NCI-H146 treated with DMSO at 0.1 percent for 48 hours (cell line): Measurements from ENCODE around the gene ARID3B.
"Not testable (repeated sequence)": the region's sequence is repeated elsewhere in the genome, so short reads cannot be mapped to it uniquely, and the experiment has no call there.

ENCODE experiments used
- DNase-seq: peaks from one replicate; lab custom pipeline; 2025; ENCODE audit not compliant: unreplicated experiment; lab: John Stamatoyannopoulos, UW

ARID3B gene

GRCh38 chr15:74618841-74619596 lies 78.0 kb downstream of the ARID3B start:
- DNase-seq, result no peak

- DNase-seq, result no peak
Observed at GRCh38 chr15:74619916-74620635, 79.1 kb downstream of the ARID3B start.

GRCh38 chr15:74620636-74621545 lies 79.9 kb downstream of the ARID3B start:
- DNase-seq, result no peak

GRCh38 chr15:74621546-74621920 lies 80.5 kb downstream of the ARID3B start:
- no peak for DNase-seq

GRCh38 chr15:74621936-74622335 lies 80.9 kb downstream of the ARID3B start:
- DNase-seq, result no peak

GRCh38 chr15:74622758-74623157 lies 81.7 kb downstream of the ARID3B start:
- DNase-seq, result no peak

GRCh38 chr15:74624020-74624602 lies 83.1 kb downstream of the ARID3B start:
- no peak for DNase-seq

GRCh38 chr15:74625693-74626092 lies 84.7 kb downstream of the ARID3B start:
- no peak for DNase-seq

- DNase-seq, result no peak
Observed at GRCh38 chr15:74626336-74626735, 85.3 kb downstream of the ARID3B start.

- no peak for DNase-seq
Observed at GRCh38 chr15:74626752-74627692, 86.0 kb downstream of the ARID3B start.

GRCh38 chr15:74627766-74628165 lies 86.7 kb downstream of the ARID3B start:
- no peak for DNase-seq

GRCh38 chr15:74628199-74628598 lies 87.2 kb downstream of the ARID3B start:
- DNase-seq, result no peak

GRCh38 chr15:74628949-74629348 lies 87.9 kb downstream of the ARID3B start:
- DNase-seq, result no peak

- DNase-seq, result not testable (repeated sequence)
Observed at GRCh38 chr15:74629696-74630095, 88.7 kb downstream of the ARID3B start.

- DNase-seq, result no peak
Observed at GRCh38 chr15:74630284-74631086, 89.5 kb downstream of the ARID3B start.

GRCh38 chr15:74631087-74631385 lies 90.0 kb downstream of the ARID3B start:
- DNase-seq, result no peak

GRCh38 chr15:74631408-74631807 lies 90.4 kb downstream of the ARID3B start:
- DNase-seq, result no peak

GRCh38 chr15:74631935-74632560 lies 91.0 kb downstream of the ARID3B start:
- no peak for DNase-seq

GRCh38 chr15:74632601-74633000 lies 91.6 kb downstream of the ARID3B start:
- no peak for DNase-seq
